HG02973 (cell line): ENCODE results near the gene SLC26A8.
"Not testable (repeated sequence)": the region's sequence is repeated elsewhere in the genome, so short reads cannot be mapped to it uniquely, and the experiment has no call there.

Source experiments
- ATAC-seq: cut with Tn5 transposase; IDR thresholded peaks from one replicate; pipeline ENCODE4 v1.9.1; 2021; ENCODE audit warnings: moderate library complexity; ENCODE audit not compliant: unreplicated experiment

The SLC26A8 gene

GRCh38 chr6:35916893-35917292 lies 107.5 kb downstream of the SLC26A8 start:
- not testable (repeated sequence) for ATAC-seq

GRCh38 chr6:35916056-35916455 lies 108.4 kb downstream of the SLC26A8 start:
- ATAC-seq: no peak

GRCh38 chr6:35914536-35914935 lies 109.9 kb downstream of the SLC26A8 start:
- no peak for ATAC-seq

GRCh38 chr6:35911871-35912653 lies 112.4 kb downstream of the SLC26A8 start:
- no peak for ATAC-seq

- ATAC-seq: not testable (repeated sequence)
Observed at GRCh38 chr6:35909571-35909970, 114.9 kb downstream of the SLC26A8 start.

- ATAC-seq: not testable (repeated sequence)
Observed at GRCh38 chr6:35908753-35909401, 115.6 kb downstream of the SLC26A8 start.

GRCh38 chr6:35907750-35908149 lies 116.7 kb downstream of the SLC26A8 start:
- ATAC-seq: no peak

GRCh38 chr6:35906499-35906846 lies 118.0 kb downstream of the SLC26A8 start:
- no peak for ATAC-seq

GRCh38 chr6:35905841-35906498 lies 118.5 kb downstream of the SLC26A8 start:
- ATAC-seq: no peak

GRCh38 chr6:35905141-35905785 lies 119.2 kb downstream of the SLC26A8 start:
- no peak for ATAC-seq

- no peak for ATAC-seq
Observed at GRCh38 chr6:35903679-35904078, 120.8 kb downstream of the SLC26A8 start.

- ATAC-seq: no peak
Observed at GRCh38 chr6:35900448-35900847, 124.0 kb downstream of the SLC26A8 start.

GRCh38 chr6:35898003-35898402 lies 126.4 kb downstream of the SLC26A8 start:
- ATAC-seq: no peak

GRCh38 chr6:35897486-35897885 lies 127.0 kb downstream of the SLC26A8 start:
- no peak for ATAC-seq

- ATAC-seq: no peak
Observed at GRCh38 chr6:35897036-35897435, 127.4 kb downstream of the SLC26A8 start.

GRCh38 chr6:35896228-35896627 lies 128.2 kb downstream of the SLC26A8 start:
- ATAC-seq: no peak

- ATAC-seq: no peak
Observed at GRCh38 chr6:35895560-35895959, 128.9 kb downstream of the SLC26A8 start.

- ATAC-seq: no peak
Observed at GRCh38 chr6:35894776-35895175, 129.7 kb downstream of the SLC26A8 start.
